ENCODE results near the gene SHISA6. TPM values are rescaled to one million over a fixed set of nuclear protein-coding genes. Genes with fewer than 3 reads are reported as not detected.

The SHISA6 gene
- total RNA-seq, 2 donors from 2014 or later = under 0.01 to 0.52 TPM

DNA sequence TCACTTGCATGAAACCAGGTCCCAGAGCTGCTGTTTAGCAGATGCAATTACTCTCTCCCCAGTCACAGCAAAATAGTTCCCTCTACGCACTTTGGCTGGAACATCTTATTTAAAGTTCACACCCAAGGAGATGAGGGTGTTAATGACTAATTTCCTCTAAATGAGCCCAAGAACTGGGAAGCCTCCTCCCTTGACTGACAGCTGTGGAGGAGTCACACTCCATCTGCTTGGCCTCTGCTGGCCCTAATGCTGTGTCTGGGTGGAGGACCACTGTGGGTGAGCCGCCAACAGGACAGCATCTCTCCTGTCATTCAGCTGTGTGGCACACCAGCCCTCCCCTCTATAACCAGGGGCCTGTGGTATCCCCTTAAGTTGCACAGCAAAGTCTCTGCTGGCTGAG is 115.4 kb downstream of the SHISA6 start:
- Histone ChIP-seq H3K4me1 (no peaks in the 10 kb centered on the region), H3K27ac (no peak overlapping the region), H3K36me3 (replicated peaks in 1 of 2; ENCODE audit: insufficient read depth in 1 of 2, low read depth in 2 of 2) (no peaks in the 10 kb centered on the region), H3K9me3 (no peaks in the 10 kb centered on the region), H3K4me3 (no peak overlapping the region), H3K27me3 (no peaks in the 10 kb centered on the region)
- intact Hi-C loops (cut with DNase I) = no loop called here
- TF ChIP-seq, protein P1, sequence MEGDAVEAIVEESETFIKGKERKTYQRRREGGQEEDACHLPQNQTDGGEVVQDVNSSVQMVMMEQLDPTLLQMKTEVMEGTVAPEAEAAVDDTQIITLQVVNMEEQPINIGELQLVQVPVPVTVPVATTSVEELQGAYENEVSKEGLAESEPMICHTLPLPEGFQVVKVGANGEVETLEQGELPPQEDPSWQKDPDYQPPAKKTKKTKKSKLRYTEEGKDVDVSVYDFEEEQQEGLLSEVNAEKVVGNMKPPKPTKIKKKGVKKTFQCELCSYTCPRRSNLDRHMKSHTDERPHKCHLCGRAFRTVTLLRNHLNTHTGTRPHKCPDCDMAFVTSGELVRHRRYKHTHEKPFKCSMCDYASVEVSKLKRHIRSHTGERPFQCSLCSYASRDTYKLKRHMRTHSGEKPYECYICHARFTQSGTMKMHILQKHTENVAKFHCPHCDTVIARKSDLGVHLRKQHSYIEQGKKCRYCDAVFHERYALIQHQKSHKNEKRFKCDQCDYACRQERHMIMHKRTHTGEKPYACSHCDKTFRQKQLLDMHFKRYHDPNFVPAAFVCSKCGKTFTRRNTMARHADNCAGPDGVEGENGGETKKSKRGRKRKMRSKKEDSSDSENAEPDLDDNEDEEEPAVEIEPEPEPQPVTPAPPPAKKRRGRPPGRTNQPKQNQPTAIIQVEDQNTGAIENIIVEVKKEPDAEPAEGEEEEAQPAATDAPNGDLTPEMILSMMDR (IDR thresholded peaks at IDR 0.05) = no peak
- TF ChIP-seq POLR2A (IDR thresholded peaks at IDR 0.05) = no peak
- 92 to 100% methylated on average over 1 to 2 of the region's 2 CpGs for WGBS, 2 donors
- DNase-seq (no peak), ATAC-seq (no peak)

DNA sequence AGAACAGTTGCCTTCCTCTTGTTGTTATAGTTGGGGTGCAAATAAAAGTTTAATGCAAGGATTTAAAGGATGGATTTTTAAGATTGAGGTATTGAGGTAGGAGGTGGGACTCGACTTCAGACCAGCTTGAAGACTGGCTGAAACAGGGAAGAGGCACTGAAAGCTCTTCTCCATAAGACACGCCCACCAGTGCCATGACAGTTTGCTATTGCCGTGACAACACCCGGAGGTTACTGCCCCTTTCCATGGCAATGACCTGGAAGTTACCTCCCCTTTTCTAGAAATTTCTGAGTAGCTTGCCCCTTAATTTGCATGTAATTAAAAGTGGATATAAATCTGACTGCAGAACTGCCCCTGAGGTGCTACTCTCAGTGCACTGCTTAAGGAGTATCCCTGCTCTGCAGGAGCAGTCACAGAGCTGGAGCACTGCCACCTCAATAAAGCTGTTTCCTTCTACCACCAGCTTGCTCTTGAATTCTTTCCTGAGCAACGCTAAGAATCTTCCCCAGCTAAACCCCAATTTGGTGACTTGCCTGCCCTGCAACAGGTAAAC is 122.6 kb downstream of the SHISA6 start:
- no peaks in the 10 kb centered on the region for H3K27me3 ChIP-seq
- ATAC-seq (no peak), DNase-seq (no peak)
- H3K36me3 ChIP-seq (replicated peaks in 1 of 2; ENCODE audit: insufficient read depth in 1 of 2, low read depth in 2 of 2) = no peaks in the 10 kb centered on the region
- H3K4me3 ChIP-seq = no peak overlapping the region
- intact Hi-C loops (cut with DNase I) = no loop called here
- TF ChIP-seq, protein P1 (IDR thresholded peaks at IDR 0.05) = no peak
- TF ChIP-seq POLR2A (IDR thresholded peaks at IDR 0.05) = no peak
- WGBS, 2 donors = 62% methylated on average over 5 of the region's 5 CpGs
- H3K27ac ChIP-seq = no peak overlapping the region
- no peaks in the 10 kb centered on the region for H3K9me3 ChIP-seq
- H3K4me1 ChIP-seq = no peaks in the 10 kb centered on the region

DNA sequence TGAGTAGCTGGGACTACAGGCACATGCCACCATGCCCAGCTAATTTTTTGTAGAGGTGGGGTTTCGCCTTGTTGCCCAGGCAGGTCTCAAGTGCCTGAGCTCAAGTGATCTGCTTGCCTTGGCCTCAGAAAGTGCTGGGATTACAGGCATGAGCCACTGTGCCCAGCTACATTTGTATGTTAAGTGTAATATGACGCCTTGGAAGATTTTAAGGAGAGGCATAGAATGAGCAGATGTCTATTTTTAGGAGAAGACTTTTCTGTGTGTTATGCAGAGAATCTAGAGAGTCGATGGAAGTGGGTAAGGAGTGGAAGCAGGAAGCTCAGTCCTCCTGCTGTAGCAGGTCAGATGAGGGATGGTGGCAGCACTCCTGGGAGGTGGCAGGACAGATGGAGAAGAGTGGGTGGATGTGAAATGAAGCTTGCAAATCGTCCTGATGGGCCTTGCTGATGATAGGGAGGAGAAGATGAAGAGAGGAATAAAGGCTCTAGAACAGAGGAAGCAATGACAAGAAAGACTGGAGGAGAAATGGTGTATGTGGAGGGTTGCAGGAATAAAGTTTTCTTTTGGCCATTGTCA is 125.3 kb downstream of the SHISA6 start:
- no peaks in the 10 kb centered on the region for H3K27me3 ChIP-seq
- intact Hi-C loops (cut with DNase I) = no loop called here
- no peaks in the 10 kb centered on the region for H3K36me3 ChIP-seq (replicated peaks in 1 of 2; ENCODE audit: insufficient read depth in 1 of 2, low read depth in 2 of 2)
- H3K4me3 ChIP-seq = no peak overlapping the region
- WGBS, 2 donors = 39 to 51% methylated on average over 4 of the region's 4 CpGs
- no peaks in the 10 kb centered on the region for H3K4me1 ChIP-seq
- no peak overlapping the region for H3K27ac ChIP-seq
- DNase-seq (no peak), ATAC-seq (no peak)
- no peaks in the 10 kb centered on the region for H3K9me3 ChIP-seq
- TF ChIP-seq, protein P1 (IDR thresholded peaks at IDR 0.05) = no peak
- no peak for TF ChIP-seq POLR2A (IDR thresholded peaks at IDR 0.05)

DNA sequence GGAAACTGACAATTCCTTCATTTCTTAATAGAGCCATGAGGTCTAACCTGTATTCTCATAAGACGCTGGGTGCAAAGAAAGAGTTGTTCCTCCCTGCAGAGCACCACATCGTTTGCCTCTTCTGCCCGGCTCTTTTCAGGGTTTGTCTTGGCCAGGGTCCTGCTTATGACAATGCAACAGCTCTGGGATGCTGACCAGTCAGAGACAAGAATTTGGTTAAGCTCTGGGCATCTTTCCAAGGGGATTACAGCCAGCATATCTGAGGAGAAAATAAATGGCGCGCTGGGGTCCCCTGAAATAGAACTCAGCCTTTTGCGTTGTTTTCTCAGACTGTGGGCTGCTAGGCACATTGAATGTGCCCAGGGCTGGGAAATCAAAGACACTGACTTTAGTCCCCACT is 128.6 kb downstream of the SHISA6 start:
- 37 to 44% methylated on average over 6 of the region's 6 CpGs for WGBS, 2 donors
- DNase-seq (no peak), ATAC-seq (no peak)
- H3K9me3 ChIP-seq = no peaks in the 10 kb centered on the region
- H3K27ac ChIP-seq = no peak overlapping the region
- TF ChIP-seq, protein P1 (IDR thresholded peaks at IDR 0.05) = no peak
- no peak for TF ChIP-seq POLR2A (IDR thresholded peaks at IDR 0.05)
- H3K27me3 ChIP-seq = no peaks in the 10 kb centered on the region
- no peak overlapping the region for H3K4me3 ChIP-seq
- no peaks in the 10 kb centered on the region for H3K36me3 ChIP-seq (replicated peaks in 1 of 2; ENCODE audit: insufficient read depth in 1 of 2, low read depth in 2 of 2)
- H3K4me1 ChIP-seq = no peaks in the 10 kb centered on the region
- intact Hi-C loops (cut with DNase I) = no loop called here

DNA sequence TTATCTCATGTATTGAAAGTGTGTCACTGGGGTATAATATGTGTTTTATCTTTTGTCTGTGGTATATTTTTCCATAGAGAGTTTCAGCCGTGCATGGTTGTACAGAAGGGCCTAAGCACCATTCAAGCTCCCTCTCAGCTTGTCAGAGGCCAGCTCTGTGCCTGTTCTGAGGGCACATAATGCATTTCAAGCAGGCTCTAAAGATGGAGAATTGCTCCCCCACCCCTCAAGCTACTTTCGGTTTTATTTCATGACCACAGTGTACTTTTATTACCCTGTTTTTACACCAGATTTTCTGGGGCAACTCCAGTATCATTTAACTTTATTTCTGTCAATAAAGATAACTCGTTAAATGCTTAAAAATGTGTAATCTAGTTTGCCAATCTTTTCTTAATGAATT is 131.7 kb downstream of the SHISA6 start:
- Histone ChIP-seq H3K9me3 (no peaks in the 10 kb centered on the region), H3K36me3 (replicated peaks in 1 of 2; ENCODE audit: insufficient read depth in 1 of 2, low read depth in 2 of 2) (no peaks in the 10 kb centered on the region), H3K4me3 (no peak overlapping the region), H3K27me3 (no peaks in the 10 kb centered on the region), H3K27ac (no peak overlapping the region), H3K4me1 (no peaks in the 10 kb centered on the region)
- intact Hi-C loops (cut with DNase I) = no loop called here
- ATAC-seq = no peak
- 48 to 60% methylated on average over 3 of the region's 3 CpGs for whole genome bisulfite sequencing, 2 donors
- no peak for TF ChIP-seq POLR2A (IDR thresholded peaks at IDR 0.05)
- TF ChIP-seq, protein P1 (IDR thresholded peaks at IDR 0.05) = no peak
- no peak for DNase-seq
